ENCODE data around the gene FCN3. TPM values are rescaled to one million over a fixed set of nuclear protein-coding genes. Genes with fewer than 3 reads are reported as not detected.

The FCN3 gene
- total and polyA plus RNA-seq, 9 of the 15 experiments (the other 6 are each of a cell fraction or from before 2014, with no cell fraction given): 0.49 TPM; not detected in 8

DNA sequence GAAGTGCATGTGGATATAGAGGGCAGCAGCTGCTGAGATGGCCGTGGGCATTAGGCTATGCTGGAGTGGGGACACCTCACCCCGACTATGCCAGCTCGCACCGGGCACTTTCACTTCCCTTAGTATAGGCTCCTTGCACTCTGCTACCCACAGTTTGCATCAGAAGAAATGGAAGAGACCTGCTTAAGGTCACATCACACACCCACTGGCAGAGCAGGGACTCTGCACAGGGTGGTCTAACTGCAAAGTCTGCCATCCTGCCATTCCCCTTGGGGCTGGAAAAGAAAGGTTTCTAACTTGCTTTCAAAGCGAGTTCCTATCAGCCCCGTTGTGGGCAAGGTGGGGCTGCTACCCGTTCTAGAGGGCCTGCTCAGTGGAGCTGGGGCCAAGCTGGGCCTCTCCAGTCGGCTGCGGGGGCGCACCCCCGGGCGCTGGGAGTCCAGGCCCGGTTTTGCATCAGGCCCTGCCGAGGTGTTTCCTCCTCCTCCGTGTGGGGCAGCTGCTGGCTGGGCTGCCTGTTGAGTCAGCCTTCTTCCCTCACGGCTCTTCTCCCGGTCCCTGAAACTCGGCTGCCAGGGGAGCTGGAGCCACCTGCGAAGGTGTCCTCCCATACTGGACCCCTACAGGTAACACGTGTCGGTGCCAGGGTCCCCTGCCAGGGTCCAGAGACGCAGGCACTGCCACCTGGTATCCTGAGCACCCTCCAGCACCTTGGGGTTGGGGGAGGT, 32.9 kb downstream of the FCN3 start, which contains the start of gene SYTL1 (continued):
- TF ChIP-seq HDAC8 (tag; IDR thresholded peaks at IDR 0.05) (no peak), TCF3 (CRISPR knock-in tag; IDR thresholded peaks at IDR 0.05) (no peak), BRCA1 (IDR thresholded peaks at IDR 0.05) (no peak), BRCA1 (CRISPR knock-in tag; IDR thresholded peaks at IDR 0.05) (no peak), ZSCAN29 (IDR thresholded peaks at IDR 0.05) (no peak), WHSC1 (IDR thresholded peaks at IDR 0.05; ENCODE audit: low read length) (no peak), ZNF124 (CRISPR knock-in tag; IDR thresholded peaks at IDR 0.05) (no peak), MEIS2 (IDR thresholded peaks at IDR 0.05; ENCODE audit: partially characterized antibody) (no peak), BMI1 (IDR thresholded peaks at IDR 0.05; ENCODE audit: low read length) (no peak), ZNF766 (CRISPR knock-in tag; conservative IDR thresholded peaks at IDR 0.05) (no peak), ZKSCAN8 (CRISPR knock-in tag; IDR thresholded peaks at IDR 0.05) (no peak), NR4A1 (CRISPR knock-in tag; IDR thresholded peaks at IDR 0.05) (no peak), NR4A1 (tag; IDR thresholded peaks at IDR 0.05) (no peak), CBX8 (IDR thresholded peaks at IDR 0.05; ENCODE audit: borderline replicate concordance, extremely low read depth, low read depth, low read length, poor library complexity, severe bottlenecking) (no peak), SP2 (IDR thresholded peaks at IDR 0.05; ENCODE audit: extremely low read depth, low read depth, low read length, poor library complexity, severe bottlenecking) (no peak), NR2C1 (IDR thresholded peaks at IDR 0.05) (0 out of 2 replicates have a peak, but pooled peaks have one; percentile 14), NR2C1 (tag; IDR thresholded peaks at IDR 0.05) (no peak), TCF7 (IDR thresholded peaks at IDR 0.05; ENCODE audit: borderline replicate concordance) (no peak), POLR2AphosphoS2 (IDR thresholded peaks at IDR 0.05; ENCODE audit: low read length) (no peak), BRD4 (IDR thresholded peaks at IDR 0.05) (no peak), ZNF41 (CRISPR knock-in tag; conservative IDR thresholded peaks at IDR 0.05) (no peak), SAP30 (IDR thresholded peaks at IDR 0.05; ENCODE audit: borderline replicate concordance, insufficient read depth, low read depth, low read length, poor library complexity, severe bottlenecking) (peak; percentile 30), FOXK2 (conservative IDR thresholded peaks at IDR 0.05 in 1 of 2, IDR thresholded peaks at IDR 0.05 in 1 of 2; ENCODE audit: low read depth in 2 of 2) (no peak)
- TF ChIP-seq, protein P1, sequence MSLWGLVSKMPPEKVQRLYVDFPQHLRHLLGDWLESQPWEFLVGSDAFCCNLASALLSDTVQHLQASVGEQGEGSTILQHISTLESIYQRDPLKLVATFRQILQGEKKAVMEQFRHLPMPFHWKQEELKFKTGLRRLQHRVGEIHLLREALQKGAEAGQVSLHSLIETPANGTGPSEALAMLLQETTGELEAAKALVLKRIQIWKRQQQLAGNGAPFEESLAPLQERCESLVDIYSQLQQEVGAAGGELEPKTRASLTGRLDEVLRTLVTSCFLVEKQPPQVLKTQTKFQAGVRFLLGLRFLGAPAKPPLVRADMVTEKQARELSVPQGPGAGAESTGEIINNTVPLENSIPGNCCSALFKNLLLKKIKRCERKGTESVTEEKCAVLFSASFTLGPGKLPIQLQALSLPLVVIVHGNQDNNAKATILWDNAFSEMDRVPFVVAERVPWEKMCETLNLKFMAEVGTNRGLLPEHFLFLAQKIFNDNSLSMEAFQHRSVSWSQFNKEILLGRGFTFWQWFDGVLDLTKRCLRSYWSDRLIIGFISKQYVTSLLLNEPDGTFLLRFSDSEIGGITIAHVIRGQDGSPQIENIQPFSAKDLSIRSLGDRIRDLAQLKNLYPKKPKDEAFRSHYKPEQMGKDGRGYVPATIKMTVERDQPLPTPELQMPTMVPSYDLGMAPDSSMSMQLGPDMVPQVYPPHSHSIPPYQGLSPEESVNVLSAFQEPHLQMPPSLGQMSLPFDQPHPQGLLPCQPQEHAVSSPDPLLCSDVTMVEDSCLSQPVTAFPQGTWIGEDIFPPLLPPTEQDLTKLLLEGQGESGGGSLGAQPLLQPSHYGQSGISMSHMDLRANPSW (CRISPR knock-in tag; IDR thresholded peaks at IDR 0.05): no peak
- TF ChIP-seq, protein P2, sequence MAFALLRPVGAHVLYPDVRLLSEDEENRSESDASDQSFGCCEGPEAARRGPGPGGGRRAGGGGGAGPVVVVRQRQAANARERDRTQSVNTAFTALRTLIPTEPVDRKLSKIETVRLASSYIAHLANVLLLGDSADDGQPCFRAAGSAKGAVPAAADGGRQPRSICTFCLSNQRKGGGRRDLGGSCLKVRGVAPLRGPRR (CRISPR knock-in tag; IDR thresholded peaks at IDR 0.05): no peak
- TF ChIP-seq, protein P3, sequence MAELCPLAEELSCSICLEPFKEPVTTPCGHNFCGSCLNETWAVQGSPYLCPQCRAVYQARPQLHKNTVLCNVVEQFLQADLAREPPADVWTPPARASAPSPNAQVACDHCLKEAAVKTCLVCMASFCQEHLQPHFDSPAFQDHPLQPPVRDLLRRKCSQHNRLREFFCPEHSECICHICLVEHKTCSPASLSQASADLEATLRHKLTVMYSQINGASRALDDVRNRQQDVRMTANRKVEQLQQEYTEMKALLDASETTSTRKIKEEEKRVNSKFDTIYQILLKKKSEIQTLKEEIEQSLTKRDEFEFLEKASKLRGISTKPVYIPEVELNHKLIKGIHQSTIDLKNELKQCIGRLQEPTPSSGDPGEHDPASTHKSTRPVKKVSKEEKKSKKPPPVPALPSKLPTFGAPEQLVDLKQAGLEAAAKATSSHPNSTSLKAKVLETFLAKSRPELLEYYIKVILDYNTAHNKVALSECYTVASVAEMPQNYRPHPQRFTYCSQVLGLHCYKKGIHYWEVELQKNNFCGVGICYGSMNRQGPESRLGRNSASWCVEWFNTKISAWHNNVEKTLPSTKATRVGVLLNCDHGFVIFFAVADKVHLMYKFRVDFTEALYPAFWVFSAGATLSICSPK (IDR thresholded peaks at IDR 0.05; ENCODE audit: borderline replicate concordance): no peak
